Astrocyte (in vitro differentiated cells and primary cell): Measurements from ENCODE around the gene PFDN5.

ENCODE experiments used
- CTCF ChIP-seq: IDR thresholded peaks from 2 replicates; pipeline ENCODE4 v1.5.1; 2011; ENCODE audit warnings: low read depth, mild to moderate bottlenecking, inconsistent platforms, low read length, moderate library complexity; ENCODE audit not compliant: insufficient read depth
- EZH2 ChIP-seq: IDR thresholded peaks from 2 replicates; pipeline ENCODE4 v1.6.1; 2012; ENCODE audit warnings: mild to moderate bottlenecking, low read length, inconsistent platforms; ENCODE audit not compliant: insufficient read depth

- TF ChIP-seq EZH2 (no peak), CTCF (peak; percentile 35)
These were observed 7.6 kb upstream of the PFDN5 start for GRCh38 chr12:53287741-53288216.
